NOMO-1 treated with dmso at 0.1 percent for 144 hours (cell line): Measurements from ENCODE around the gene PEX5L.
"Not testable (repeated sequence)": the region's sequence is repeated elsewhere in the genome, so short reads cannot be mapped to it uniquely, and the experiment has no call there.

Experiments
- DNase-seq: peaks from one replicate; lab custom pipeline; 2025; ENCODE audit not compliant: unreplicated experiment; lab: John Stamatoyannopoulos, UW

The PEX5L gene

DNA sequence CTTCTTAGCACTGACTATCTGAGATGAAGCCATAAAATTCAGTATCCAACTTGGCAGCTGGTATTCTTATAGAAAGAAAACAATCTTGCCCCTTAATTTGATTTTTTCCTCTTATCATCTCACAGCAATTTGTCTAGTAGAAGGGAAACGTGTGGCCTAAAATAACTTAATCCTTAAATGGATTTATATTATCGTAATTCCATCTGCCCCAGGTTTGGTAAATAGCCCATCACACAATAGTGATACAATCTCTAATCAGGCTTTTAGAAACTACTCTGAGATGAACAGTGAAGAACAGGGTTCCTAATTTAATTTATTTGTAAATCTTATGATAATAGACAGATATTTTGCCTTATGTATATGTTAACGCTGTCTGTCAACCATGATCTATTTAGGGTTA lies 24.8 kb downstream of the PEX5L start:
- no peak for DNase-seq

DNA sequence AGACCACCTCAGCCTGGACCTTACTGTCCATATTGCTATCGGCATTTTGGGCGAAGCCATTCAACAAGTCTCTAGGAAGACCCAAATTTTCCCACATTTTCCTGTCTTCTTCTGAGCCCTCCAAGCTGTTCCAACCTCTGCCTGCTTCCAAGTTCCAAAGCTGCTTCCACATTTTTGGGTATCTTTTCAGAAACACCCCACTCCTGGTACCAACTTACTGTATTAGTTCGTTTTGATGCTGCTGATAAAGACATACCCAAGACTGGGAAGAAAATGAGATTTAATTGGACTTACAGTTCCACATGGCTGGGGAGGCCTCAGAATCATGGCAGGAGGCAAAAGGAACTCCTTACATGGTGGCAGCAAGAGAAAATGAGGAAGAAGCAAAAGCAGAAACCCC lies 28.4 kb downstream of the PEX5L start:
- DNase-seq, result not testable (repeated sequence)

DNA sequence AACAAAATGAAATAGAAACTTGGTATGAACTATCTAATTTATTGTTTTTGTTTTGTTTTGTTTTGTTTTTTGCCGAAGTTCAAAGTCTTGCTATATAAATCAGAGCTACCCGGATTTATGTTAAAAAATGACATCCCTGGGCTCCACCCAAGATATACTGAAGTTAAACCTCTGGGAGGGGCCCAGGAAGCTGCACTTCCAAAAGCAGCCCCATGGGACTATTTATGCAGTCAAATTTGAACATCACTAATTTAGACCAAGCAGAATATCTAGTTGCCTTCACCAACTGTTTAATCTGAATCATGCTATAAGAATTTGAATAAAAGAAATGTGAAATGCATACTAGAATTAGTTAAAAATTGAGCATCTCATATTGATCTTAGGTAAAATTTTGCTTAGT lies 32.2 kb downstream of the PEX5L start:
- no peak for DNase-seq

DNA sequence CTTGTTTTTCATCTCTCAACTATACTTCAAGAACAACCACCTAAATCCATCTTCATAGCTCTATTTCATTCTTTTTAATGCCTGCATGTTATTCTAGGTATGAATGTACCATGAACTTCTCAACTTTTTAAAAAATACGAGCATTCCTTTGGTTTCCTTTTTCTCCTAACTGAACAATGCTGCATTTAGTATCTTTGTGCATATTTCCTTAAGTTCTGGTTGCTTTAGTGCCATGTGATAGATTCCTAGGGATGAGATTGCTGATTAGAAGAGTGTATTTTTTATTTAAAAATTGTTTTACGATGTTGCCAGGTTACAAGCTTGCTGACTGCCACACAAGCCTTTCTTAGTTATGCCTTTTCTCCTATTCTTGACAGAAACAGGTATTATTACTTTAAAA lies 34.7 kb downstream of the PEX5L start:
- DNase-seq, result no peak

DNA sequence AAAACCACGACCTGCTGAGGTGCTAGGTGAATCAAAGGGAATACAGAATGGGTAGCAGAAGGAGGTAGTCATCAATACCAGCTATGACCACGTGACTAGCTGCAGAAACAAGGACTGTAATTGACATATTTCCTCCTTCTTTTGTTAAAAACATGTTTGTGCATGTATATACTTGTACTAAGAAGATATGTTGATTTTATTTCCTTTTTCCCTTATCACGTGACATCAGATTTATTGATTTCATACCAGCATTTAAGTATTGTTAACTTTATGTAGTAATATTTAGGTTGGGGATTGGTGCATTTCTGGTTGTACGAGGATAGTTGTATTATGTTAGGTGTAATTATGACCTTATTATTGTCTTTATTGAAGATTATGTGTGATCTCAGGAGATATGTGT lies 36.2 kb downstream of the PEX5L start:
- no peak for DNase-seq

DNA sequence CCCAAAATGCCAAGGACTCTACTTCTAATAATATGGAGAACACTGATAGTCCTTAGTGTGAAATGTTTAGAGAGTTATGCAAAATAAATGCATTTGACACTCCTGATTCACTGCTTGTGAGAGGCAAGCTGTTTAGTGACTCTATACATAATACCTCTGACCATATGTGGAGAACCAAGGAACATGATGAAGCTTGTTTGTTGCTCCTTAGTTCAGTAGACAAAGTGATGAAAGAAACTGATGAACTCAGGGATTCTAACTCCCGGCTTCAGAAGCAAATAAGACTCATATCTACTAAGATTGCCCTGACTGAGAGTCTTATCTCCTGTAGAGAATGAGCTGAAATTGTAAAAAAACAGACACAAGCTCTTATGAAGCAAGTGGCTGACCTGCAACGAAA lies 41.3 kb downstream of the PEX5L start:
- no peak for DNase-seq

DNA sequence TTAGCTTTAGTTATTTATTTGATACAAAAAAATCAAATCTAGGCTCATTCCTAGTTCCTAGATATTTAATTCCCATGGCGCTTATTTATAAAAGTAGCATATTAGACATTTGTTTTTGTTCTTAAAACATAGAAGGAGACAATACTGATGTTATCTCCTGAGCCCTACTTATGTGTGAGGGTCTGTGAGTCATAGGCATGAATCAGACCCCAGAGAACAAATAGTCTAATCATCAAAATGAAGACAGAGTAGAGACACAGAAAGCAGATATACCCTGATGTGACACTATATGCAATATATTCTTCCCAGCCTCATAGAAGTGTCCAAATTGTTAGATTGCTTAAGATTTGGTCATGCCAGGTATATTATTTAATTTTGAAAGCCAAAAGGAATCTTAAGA lies 44.9 kb downstream of the PEX5L start:
- DNase-seq, result no peak

DNA sequence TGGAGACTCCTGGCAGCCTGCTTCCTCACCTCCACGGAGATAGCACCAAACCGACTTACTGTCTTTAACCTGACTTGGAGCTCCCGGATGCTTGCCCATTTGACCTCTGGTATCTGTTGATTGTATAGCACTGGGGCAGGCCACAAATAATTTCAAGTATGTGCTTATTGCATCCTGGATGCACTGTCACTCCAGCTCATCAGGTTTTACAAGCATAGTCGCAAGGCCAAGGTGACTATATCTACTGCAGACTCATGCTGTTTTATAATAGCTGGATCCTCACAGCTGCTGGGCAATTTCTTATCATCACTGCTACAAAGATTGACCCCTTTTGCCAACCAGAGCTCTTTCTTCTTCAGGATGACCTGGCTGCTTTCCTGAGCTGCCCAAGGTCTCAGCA lies 45.6 kb downstream of the PEX5L start:
- no peak for DNase-seq

DNA sequence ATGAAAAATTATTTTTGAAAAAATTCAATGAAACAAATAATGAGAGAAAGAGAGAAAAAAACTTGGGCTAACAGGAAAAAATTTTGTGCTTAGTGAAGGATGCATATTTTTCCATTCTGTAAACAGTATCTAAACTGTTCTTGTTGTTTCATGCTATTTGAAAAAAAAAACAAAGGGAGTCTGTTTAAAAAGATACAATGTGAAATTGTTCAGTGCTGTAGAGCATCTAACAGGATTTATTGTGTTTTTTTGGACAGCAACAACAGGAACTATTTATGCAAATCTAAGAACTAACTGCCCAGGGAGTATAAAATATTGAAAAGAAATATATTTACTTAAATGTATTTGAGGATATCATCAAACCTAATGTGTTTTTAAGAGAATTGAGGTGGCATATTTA lies 55.1 kb downstream of the PEX5L start:
- DNase-seq, result no peak

DNA sequence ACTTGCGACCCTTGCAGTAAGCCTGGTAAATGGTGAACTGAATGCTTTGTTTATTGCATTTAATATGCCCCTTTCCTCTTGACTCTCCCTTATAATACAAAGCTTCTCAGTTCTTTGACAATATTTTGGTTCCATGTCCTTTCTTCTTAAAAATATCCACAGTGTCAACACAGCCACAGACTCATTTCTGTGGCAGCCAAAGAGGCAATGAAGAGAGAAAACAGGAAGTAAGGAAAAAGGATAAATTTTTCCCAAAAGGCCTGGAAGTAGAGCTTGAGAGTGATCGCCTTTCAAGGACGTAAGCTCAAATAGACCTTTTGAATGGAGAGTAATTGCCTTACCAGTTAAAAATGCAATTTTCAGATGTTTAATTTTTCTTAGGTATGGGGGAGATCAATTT lies 59.4 kb downstream of the PEX5L start:
- no peak for DNase-seq

DNA sequence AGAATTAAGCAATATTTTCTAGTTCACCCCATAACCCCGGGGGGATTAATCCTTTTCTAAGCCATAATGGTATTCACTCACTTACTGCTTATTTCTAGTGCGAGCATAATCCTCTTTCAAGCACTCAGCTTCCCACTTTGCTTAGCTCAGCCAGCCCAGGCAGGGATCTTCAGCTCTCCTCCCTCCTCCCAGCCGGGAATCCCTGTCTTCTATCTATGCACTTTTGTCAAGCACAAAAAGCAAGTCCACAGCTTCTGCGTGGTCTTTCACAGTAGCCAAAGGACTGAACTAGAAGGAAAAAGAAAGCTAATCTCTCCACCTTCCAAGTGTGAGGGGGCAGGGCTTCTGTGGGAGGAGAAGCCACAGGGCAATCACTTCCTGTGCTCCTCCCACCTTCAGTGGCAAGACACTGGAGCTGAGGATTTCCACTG lies 62.8 kb downstream of the PEX5L start:
- no peak for DNase-seq

DNA sequence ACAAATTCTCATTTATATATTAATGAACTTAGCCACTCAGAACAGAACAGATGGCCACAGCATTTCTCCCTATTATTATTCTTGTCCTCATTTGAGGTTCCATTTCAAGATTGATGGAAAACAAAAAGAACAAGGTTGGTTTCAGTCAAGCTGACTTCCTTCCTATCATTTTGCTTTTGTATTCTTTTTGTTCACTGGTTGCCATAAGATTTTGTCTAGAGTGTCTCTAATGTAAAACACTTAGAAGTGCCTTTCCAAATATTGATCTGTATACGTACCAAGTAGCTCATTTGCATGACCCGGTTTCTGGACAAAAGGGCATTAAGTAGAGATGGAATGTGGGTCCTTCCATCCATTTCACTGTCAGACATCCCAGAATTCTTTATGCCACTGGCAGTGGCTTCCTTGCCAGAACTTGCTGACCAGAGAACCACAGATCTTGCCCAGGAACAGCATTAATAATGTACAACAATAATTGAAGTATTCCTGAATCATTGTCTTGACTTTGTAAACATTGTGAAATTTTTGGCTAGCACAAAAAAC lies 63.8 kb downstream of the PEX5L start:
- no peak for DNase-seq

DNA sequence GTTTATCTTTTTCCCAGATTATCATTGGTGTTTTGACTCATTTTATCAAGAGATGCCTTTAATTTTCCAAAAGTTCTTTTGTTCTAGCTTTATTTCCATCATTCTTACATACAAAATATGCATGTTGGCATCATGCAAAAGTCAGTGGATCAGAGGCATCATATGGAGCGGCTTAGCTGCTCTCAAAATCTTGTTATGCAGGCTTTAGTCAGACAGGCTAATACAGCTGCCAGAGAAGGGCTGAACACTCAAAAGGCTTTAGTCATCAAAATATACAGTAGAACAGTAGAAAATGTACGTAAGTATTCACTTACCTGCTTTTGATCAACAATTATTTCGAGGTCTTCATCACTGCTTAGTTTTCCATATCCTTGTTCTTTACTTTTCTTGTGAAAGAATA lies 65.5 kb downstream of the PEX5L start:
- no peak for DNase-seq

DNA sequence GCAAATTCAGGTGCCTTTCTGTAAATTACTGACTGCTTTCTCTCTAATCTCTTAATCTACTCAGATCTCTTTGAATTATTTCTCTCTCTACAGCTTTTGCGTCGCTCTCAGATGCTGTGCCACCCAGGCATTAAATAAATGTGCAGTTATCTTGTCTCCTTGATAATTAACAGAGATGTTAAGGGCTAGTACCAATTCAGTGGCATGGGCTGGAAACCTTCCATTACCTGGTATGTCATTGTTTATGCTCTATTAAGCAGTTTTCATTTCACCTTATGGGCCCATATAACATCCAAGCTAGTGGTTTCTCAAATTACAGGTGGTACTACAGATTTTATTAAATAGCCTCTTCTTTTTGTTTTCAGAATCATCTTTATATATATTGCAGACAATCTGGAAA lies 66.0 kb downstream of the PEX5L start:
- no peak for DNase-seq

DNA sequence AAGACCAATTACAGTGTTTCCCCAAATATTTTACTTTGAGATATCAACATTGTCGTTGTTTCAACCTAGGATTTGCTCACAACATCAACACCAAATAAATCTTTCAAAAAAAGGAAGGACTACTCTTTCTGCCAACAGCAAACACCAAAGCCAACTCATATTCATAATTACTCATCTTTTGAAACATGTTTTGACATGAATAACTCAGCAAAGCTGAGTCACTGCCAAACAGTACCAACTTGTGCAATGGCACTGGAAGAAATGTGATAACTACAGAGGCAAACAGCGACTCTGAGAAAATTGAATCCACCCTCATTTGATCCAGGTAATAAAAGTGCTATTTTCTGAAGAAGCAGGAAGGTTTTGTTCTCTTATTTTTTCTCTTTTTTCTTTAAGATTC lies 67.2 kb downstream of the PEX5L start:
- DNase-seq, result peak; percentile 77

DNA sequence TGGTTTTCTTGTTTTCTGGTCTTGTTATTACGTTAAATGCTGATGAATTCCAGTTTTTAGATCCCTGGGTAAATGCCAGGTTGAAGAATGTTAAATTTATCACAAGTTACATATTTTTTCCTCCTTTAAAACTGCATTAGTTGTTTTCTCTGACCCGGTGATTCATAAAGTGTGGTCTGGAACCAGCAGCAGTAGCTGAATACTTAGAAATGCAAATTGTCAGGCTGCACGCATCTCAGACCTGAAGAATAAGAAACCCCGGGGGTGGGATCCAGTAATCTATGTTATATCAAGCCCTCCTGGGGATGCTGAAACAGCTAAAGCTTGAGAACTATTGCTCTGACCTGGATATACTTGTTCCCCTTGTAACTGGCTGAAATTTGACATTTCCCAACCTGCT lies 69.1 kb downstream of the PEX5L start:
- DNase-seq, result no peak

DNA sequence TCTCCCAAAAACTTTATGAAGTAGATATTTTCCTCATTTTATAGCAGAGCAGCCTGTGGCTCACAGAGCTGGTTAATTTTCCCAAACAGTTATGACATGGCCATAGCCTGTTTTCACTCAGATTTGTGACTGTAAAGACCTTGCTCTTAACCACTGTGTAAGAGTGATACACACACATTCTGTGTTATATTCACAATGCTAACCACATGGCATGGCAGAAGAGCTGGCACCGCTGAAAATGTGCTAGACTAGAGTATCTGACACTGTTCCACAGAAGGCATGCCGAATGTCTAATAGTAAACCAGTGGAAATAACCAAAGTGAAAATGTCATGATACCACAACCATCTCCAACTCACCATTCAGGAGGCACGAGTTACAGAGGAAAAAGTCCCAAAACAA lies 71.8 kb downstream of the PEX5L start:
- DNase-seq, result no peak

DNA sequence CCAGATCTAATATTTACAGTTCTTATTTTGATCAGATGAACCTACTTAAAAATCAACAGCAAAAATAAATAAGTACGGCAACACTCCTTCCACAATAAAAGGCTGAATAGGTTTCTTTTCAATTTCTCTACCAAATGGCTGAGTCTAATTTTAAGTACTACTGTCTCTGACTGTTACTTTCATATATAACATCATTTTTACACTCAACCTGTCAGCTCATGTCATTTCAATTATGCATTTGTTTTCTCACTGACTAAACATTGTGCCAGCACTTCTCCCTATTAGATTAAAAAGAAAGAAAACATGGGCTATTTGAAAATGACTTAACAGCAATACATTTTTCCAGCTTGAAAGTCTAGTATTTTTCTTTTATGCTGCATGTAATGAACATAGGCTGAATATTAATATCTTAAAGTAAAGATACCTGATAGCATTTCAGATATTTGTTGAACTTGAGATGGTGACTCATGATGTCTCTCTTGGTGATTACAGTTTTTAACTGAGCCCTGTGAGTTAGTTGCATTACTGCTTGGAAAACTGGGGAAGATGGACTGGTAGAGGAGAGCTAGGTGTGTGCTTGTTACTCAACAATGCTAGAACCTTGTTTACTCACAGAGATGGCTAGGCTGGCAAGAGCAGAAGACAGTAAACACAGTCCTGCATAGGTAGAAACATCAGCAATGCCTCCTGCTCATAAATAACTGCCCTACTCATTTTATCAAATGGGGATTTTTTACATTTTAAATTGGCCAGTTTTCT lies 73.9 kb downstream of the PEX5L start:
- no peak for DNase-seq

DNA sequence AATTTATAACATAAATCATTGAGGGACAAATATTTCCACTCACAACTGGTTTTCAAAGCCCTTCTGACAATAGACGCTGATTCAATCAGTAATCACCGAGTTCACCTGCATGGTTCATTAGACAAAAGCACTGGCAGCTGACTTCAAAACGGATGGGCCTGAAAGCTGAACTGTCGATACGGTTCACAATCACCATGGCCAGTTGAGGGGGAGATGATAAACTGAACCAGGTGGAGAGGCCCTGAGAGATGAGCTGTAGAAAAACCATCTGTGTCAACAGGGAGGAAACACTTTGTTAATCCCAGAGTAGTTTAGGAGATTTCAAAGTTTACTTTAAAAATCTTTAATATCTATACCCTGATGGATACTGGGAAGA lies 75.0 kb downstream of the PEX5L start:
- no peak for DNase-seq

DNA sequence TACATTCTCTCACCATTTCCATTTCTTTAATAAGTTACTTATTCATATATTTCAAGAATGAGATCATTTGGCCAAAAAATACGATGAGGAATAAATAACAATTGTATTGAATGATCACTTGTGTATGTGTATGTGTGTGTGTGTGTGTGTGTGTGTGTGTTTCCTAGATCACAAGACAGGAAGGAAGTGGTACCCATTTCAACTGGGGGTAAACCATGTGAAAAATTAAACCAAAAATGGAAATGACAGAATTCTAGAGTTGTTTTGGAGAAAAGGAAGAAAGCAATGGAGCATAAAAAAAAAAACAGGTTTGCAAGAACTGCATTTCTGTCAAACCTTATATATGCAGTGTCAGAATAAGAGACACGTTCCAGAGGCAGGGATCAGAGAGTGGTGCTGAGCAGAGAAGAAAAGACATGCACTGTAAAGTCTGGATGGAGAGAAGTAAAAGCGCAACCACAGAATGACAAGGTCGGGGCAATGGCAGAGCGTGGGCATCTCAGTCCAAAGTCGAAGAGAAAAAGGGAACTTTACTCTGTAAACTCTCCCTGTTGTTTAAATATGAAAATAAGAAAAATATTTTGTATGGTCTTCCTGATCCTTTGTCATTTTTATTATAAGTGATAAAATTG lies 75.5 kb downstream of the PEX5L start:
- no peak for DNase-seq

DNA sequence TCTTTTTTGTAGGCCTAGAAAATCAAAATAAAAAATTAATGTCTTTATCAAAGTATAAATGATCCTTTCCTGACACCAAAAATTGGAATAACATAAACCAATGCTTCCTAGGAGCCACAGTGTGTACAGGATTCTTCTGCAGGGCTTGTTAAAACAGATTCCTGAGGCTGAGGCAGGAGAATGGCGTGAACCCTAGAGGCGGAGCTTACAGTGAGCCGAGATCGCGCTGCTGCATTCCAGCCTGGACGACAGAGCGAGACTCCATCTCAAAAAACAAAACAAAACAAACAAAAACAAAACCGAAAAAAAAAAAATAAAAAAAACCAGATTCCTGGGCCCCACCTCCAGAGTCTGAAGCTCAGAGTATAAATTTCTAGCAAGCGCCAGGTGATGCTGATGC lies 78.0 kb downstream of the PEX5L start:
- no peak for DNase-seq

DNA sequence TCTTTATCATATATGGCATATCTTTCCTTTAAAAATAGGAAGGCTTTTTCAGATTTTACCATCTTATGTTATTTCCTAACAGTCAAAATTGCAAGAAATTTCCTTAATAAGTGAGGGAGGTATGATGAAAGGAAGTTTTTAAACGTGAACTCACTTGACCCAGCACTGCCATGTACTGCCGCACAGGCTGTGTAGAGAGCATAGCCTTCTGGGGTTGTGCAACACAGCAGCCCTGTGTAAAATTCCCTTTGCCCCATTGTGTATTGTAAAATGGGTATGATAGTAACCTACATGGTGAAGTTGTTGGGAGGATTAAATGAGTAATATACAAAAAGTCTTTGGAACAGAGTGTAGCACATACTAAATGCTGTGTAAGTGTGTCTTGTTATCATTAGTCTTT lies 78.6 kb downstream of the PEX5L start:
- peak; percentile 25 for DNase-seq
